OCI-LY1 (cell line): ENCODE measurements around the gene SDC3.

ENCODE experiments used
- CTCF ChIP-seq: fragments of 200-600 bp; sonication (generic), shearing (Covaris generic); IDR thresholded peaks from 2 replicates; pipeline ENCODE4 v1.5.1; 2017; ENCODE audit warnings: mild to moderate bottlenecking, antibody characterized with exemption, low read length, moderate library complexity, mixed read lengths
- EZH2 ChIP-seq: fragments of 200-600 bp; sonication (generic), shearing (Covaris generic); IDR thresholded peaks from 2 replicates; pipeline ENCODE4 v1.8.0; 2017; ENCODE audit warnings: borderline replicate concordance, mixed run types, mild to moderate bottlenecking, antibody characterized with exemption, low read length, moderate library complexity, mixed read lengths

- TF ChIP-seq CTCF (no peak), EZH2 (no peak)
Measured at GRCh38 chr1:30928789-30929134, 20.2 kb upstream of the SDC3 start.
